NCI-H187 treated with DMSO at 0.1 percent for 48 hours (cell line): ENCODE data around the gene GPX2.
"Not testable (repeated sequence)": the region's sequence is repeated elsewhere in the genome, so short reads cannot be mapped to it uniquely, and the experiment has no call there.

Source experiments
- DNase-seq: peaks from one replicate; lab custom pipeline; 2025; lab: John Stamatoyannopoulos, UW

The GPX2 gene

GRCh38 chr14:64938972-64939816 lies 3.4 kb downstream of the GPX2 start:
- peak; percentile 37 for DNase-seq

- DNase-seq: no peak
These were observed 4.7 kb downstream of the GPX2 start for GRCh38 chr14:64937821-64938193.

GRCh38 chr14:64937171-64937820 lies 5.2 kb downstream of the GPX2 start:
- DNase-seq: no peak

DNA sequence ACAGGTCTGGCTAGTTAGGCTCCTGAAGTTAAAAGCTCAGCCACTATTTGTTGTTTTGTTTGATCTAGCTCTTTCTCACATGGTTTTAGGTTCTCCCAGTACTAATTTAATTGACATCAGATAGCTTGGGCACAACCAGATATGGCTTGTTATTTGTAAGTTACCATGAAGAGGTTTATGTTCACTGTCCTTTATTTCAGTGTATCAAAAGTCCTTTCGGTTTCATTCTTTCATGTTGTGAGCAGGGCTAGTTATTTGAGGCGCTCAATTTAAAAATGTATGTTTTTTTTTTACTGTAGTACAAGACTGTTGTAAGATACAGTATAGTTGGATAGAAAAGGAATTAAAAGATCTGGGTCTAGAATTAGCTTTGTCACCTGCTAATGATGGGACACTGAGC lies 7.0 kb downstream of the GPX2 start:
- DNase-seq: no peak

DNA sequence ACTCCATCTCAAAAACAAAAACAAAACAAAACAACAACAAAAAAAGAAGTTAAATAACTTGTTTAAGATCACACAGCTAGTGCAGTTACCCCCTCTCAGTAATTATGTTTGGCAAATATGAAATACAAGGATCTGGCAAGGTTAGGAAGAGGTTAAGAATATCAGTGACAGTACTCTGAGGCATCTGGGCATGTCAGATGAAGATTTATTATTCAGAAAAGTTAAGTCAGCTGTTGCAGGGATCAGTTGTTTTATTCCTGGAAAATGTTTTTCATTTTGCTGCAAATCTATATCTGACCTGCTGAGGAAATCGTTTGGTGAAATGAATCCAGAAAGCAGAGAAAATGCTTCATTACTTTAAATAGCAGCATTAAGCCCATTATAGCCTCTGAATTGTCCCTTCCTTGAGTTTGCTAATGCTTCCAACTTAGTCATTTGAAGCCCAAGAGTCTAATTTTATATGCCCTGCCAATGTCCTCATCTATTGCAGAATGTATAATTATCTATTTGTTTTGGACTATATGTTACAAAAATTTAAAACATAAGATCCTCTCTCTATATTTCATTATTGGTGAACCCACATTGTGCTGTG lies 8.1 kb downstream of the GPX2 start:
- DNase-seq: no peak

- DNase-seq: no peak
These were observed 10.3 kb downstream of the GPX2 start for GRCh38 chr14:64932231-64932630.

GRCh38 chr14:64931123-64931522 lies 11.4 kb downstream of the GPX2 start:
- no peak for DNase-seq

DNA sequence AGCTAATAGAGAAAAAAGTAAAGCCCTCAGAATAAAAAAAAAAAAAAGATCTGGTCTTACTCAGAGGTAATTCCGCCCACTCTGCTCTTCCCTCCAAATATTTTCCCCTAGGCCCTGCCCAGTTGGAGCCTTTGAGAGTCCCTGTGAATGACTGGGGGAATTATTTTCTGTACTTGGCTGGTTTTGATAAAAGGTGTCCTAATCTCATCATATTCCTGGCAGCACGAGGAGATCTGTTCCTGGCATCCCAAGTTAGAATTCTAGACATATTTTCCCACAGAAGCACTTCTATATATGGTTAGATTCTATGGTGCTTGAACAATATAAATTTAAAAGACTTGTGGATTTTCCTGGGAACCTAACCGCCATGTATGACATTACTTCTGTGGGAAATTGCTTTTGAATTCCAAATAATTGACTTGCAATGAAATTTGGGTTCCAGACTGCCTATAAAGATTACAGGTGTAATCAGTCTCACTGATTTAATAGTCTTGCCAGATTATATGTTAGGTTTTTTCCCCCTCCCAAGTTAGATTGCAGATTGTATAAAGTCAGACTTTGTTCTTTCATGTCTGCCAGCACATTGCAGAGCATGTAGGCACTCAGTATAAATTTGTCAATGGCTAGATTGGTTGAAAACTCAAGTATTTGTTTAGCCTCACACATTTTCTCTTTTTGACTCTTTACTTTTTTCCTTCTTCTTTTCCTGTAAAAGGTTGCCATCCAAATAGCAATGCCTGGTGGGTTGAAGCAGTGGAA lies 12.3 kb downstream of the GPX2 start:
- no peak for DNase-seq

DNA sequence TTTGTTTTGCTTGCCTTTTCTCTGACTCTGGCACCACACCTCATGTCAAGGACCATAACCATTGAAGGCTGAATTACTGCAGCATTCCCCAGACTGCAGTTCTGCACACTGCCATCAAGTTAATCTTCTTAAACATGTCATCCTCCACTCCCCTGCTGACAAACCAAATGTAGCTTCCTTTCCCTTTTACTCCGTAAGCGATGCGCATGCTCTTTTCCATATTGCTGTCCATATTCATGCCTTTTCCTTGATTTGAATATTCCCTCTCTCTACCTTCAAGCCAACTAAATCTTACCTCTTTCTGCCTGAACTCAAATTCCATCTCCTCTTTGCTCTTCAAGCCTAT lies 13.6 kb downstream of the GPX2 start:
- no peak for DNase-seq

DNA sequence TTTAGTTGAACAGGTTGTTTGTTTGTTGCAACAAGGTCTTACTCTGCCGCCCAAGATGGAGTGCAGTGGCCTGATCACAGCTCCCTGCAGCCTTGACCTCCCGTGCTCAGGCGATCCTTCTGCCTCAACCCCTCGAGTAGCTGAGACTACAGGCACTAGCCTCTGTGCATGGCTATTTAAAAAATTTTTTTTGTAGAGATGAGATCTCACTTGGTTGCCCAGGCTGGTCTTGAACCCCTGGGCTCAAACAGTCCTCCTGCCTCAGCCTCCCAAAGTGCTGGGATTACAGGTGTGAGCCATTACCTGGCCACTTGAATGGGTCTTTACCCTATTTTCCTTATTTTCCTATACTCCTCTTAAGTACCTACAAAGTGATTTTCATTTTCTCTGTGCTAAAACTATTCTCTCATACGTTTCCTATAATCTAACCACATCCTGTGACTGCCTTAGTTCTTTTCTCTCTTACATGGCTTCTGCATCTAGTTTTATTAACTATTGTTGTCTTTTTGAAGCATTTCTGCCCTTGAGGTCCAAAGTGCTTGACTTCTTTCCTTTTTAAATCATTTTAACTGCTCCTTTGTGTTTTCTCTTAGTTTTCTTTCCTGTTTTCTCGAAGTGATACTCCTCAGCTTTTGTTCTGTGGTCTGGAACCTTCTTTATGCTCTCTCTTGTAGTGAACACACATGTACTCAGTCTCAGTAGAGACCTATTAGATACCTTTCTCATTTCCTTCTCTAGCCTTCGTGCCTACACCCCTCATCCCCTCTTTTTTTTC lies 14.1 kb downstream of the GPX2 start:
- DNase-seq: no peak

GRCh38 chr14:64927031-64927430 lies 15.5 kb downstream of the GPX2 start:
- DNase-seq: no peak

DNA sequence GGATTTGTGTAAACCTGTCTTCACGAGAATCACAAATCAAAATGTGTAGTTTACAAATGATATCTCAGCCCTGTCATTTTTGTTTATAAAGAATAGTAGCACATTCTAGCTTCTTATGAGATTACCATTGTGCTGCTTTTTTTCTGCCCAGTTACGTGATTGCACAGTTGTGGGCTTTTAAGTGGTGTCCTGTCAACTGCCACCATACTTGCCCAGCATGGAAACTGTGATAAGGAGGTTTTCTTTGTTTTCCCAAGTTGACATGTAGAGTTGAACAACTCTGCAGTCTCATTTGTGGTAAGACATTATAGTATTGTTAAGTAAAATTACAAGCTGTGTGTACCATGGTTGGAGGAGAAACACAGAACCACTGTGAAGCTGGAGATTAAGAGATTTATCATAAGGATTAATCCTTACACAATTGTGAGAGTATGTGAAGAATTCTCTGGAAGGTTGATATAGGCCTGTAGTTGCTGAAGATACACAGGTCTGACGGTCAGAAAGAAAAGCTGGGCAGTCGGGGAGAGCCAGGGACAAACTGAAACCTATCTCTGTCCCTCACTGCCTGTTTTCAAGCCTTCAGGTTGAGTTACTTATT lies 16.0 kb downstream of the GPX2 start:
- DNase-seq: no peak

DNA sequence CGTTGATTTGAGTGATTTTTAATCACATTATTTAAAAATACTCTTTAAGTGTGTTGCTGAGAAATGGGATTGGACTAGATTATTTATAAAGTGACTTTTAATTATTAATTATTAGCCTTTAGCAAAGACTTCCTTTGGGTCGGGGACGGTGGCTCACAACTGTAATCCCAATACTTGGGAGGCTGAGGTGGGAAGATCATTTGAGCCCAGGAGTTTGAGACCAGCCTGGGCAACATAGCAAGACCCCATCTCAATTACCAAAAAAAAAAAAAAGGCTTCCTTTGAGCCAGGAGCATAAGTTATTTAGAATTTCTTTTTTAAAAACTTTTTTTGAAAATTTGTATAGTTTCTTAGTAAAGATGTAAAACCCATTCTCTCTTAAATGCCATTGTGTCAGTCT lies 19.5 kb downstream of the GPX2 start:
- no peak for DNase-seq

- DNase-seq: no peak
These were observed 22.1 kb downstream of the GPX2 start for GRCh38 chr14:64920465-64920864.

DNA sequence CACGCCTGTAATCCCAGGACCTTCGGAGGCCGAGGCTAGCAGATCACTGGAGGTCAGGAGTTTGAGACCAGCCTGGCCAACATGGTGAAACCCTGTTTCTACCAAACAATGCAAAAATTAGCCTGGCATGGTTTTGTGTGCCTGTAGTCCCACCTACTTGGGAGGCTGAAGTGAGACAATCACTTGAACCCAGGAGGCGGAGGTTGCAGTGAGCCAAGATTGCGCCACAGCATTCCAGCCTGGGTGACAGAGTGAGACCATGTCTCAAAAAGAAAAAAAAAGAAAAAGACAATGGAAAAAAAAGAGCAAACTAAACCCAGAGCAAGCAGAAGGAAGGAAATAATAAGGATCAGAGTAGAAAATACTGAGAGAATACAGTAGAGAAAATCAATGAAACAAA lies 22.9 kb downstream of the GPX2 start:
- no peak for DNase-seq

DNA sequence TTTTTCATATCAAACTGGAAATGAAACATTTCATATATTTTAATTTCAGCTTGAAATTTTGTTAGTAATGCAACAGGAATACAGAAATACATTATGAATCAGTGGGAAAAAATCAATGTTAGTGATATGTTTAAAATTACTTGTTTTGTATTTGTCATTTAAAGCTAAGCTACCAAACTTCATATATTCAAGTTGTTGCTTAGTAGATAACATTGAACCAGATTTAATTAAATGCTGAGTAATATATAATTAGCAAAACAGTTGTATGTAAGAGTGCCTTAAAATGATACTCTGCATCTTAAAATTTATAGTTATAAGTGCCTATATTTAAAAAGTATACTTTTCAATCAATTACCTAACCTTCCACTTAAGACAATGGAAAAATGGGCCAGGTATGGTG lies 23.3 kb downstream of the GPX2 start:
- DNase-seq: no peak

GRCh38 chr14:64918216-64918615 lies 24.3 kb downstream of the GPX2 start:
- DNase-seq: no peak

GRCh38 chr14:64915797-64916196 lies 26.7 kb downstream of the GPX2 start:
- DNase-seq: no peak

- DNase-seq: no peak
These were observed 27.5 kb downstream of the GPX2 start for GRCh38 chr14:64915029-64915424.

DNA sequence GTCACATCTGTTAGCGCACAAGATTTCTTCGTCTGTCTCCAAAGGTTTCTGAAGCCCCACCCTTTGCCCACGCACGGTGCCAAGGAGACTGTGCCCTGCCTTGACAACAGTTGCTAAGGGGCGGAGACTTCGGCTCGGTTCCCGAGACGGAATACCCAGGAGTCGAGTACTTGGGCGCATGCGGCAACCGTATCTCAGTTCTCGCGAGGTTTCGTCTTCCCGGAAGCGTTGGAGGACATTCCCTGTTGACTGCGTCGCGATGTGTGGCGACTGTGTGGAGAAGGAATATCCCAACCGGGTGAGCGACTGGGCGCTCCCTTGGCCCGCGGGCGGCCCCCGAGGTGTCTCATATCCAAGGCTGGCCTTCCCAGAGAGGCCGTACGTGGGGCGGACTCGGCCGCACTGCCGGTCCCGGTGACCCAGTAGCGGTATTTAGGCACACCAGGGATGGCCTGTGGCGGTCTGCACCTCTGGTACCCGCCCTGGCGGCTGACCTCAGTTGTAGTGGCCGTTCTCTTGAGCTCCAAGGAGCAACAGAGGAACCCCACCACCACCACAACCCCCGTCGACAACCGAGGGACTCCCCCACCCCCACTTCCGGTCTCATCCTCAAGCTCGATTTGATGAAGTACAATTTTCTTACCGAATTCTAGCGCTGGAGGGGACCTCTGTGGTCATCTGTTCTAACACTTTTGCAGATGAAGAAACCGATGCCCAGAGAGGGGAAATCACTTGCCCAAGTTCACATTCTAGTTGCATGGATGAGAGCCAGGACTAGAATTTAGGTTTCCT lies 28.1 kb downstream of the GPX2 start, which contains the start of gene CHURC1:
Gene CHURC1 (plus strand): TSS at position 219 of the 792 bp plus-strand sequence. CDS start 41 bp downstream, at position 260.
- DNase-seq: peak; percentile 97

GRCh38 chr14:64913477-64913876 lies 29.1 kb downstream of the GPX2 start:
- DNase-seq: not testable (repeated sequence)
